Neural cell (in vitro differentiated cells): Measurements from ENCODE around the gene CNTN4.

ENCODE experiments used
- POLR2AphosphoS5 ChIP-seq: IDR thresholded peaks from 2 replicates; pipeline ENCODE4 v1.6.1; 2012
- REST ChIP-seq: IDR thresholded peaks from 2 replicates; pipeline ENCODE4 v1.6.1; 2012; ENCODE audit warnings: borderline replicate concordance
- TF ChIP-seq, protein P1 (sequence below): fragments of 450-650 bp; IDR thresholded peaks from 2 replicates; pipeline ENCODE4 v1.5.1; 2014; ENCODE audit warnings: antibody characterized with exemption, mild to moderate bottlenecking, moderate library complexity; ENCODE audit not compliant: poor library complexity, severe bottlenecking

GRCh38 chr3:2880218-2880756, 781.6 kb downstream of the CNTN4 start:
- TF ChIP-seq, protein P1, sequence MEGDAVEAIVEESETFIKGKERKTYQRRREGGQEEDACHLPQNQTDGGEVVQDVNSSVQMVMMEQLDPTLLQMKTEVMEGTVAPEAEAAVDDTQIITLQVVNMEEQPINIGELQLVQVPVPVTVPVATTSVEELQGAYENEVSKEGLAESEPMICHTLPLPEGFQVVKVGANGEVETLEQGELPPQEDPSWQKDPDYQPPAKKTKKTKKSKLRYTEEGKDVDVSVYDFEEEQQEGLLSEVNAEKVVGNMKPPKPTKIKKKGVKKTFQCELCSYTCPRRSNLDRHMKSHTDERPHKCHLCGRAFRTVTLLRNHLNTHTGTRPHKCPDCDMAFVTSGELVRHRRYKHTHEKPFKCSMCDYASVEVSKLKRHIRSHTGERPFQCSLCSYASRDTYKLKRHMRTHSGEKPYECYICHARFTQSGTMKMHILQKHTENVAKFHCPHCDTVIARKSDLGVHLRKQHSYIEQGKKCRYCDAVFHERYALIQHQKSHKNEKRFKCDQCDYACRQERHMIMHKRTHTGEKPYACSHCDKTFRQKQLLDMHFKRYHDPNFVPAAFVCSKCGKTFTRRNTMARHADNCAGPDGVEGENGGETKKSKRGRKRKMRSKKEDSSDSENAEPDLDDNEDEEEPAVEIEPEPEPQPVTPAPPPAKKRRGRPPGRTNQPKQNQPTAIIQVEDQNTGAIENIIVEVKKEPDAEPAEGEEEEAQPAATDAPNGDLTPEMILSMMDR: no peak
- TF ChIP-seq REST (no peak), POLR2AphosphoS5 (no peak)
